Esophagus squamous epithelium (tissue), 4 donors: ENCODE data around the gene CTU1.

Source experiments
- CTCF ChIP-seq, 6 experiments: fragments of 450-650 bp in 4 of 6; fragments of 200-600 bp in 2 of 6; sonication (generic) in 2 of 6; IDR thresholded peaks; one replicate each; pipeline ENCODE4 v1.5.1; 2016 to 2019; ENCODE audit warnings: antibody characterized with exemption in 6 of 6, mild to moderate bottlenecking in 4 of 6, moderate library complexity in 4 of 6
- POLR2A ChIP-seq, 4 donors: fragments of 450-650 bp; IDR thresholded peaks; one replicate each; pipeline ENCODE4 v1.6.1; 2017; ENCODE audit warnings: antibody characterized with exemption in 4 of 4, mild to moderate bottlenecking in 4 of 4, moderate library complexity in 3 of 4

GRCh38 chr19:51065221-51065960 is 42.8 kb downstream of the CTU1 start:
- TF ChIP-seq CTCF (IDR thresholded peaks at IDR 0.05), result no peak
- TF ChIP-seq POLR2A (IDR thresholded peaks at IDR 0.05), result no peak
